AG10803 (cell line): Measurements from ENCODE around the gene KRT81.

Experiments used
- DNase-seq: peaks from one replicate; pipeline ENCODE4 v3.0.0; 2010; ENCODE audit warnings: low read depth
- H3K4me3 ChIP-seq: 2 replicates; pipeline ENCODE4 v1.5.1; 2011; ENCODE audit warnings: mild to moderate bottlenecking, low read length, control low read depth
- CTCF ChIP-seq: conservative IDR thresholded peaks from 2 replicates; pipeline ENCODE4 v1.5.1; 2011; ENCODE audit warnings: mild to moderate bottlenecking, low read length, control low read depth, inconsistent platforms

Gene KRT81

DNA sequence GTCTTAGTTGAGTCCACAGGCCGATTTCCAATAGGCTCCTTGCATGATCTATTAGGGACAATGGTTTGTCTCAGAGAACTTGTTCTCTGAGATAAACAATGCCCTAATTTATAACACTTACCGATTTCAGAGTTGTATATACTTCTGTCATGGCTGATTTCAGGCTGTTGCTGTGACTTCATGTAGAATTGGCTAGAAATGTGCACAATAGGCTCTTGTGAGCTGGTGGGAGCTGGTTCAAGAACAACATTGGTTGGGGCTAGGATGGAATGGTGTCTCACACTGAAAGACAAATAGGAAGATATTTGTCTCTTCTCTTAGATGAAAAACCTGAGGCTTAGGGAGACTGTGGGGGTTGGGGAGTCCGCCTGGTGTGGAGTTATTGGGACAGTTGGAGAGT, 23.6 kb downstream of the KRT81 start:
- H3K4me3 ChIP-seq: no peak overlapping the region
- TF ChIP-seq CTCF: no peak
- no peak for DNase-seq

DNA sequence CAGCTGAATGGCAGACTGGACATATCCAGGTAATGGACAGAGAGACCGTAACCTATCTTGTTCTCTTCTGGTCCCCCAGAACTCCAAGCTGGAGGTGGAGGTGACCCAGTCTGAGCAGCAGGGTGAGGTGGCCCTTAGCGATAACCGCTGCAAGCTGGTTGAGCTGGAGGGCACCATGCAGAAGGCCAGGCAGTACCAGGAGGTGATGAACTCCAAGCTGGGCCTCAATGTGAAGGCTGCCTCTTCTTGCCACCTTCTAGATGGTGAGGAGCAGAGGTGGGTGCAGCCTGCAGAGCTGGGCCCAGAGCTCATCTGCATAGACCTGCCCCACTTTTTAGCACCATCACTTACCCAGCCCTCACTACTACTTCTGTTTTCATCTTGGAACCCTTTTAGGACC, 24.1 kb downstream of the KRT81 start:
- no peak for DNase-seq
- no peak for TF ChIP-seq CTCF
- H3K4me3 ChIP-seq: no peak overlapping the region

DNA sequence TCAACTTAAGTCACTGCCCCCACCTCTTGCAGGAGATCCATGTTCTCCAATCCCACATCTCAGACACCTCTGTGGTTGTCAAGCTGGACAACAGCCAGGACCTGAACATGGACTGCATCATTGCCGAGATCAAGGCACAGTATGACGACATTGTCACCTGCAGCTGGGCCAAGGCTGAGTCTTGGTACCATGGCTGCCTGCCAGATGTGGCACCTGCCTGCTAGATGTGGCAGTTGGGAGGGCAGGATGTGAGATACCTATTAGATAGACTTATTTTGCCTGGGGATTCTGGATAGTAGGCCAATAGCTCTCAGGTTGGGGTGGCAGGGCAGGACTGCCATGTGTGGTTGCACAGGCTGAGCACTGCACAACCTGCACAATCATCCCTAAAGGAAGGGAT, 24.8 kb downstream of the KRT81 start:
- DNase-seq: no peak
- no peak for TF ChIP-seq CTCF
- no peak overlapping the region for H3K4me3 ChIP-seq

DNA sequence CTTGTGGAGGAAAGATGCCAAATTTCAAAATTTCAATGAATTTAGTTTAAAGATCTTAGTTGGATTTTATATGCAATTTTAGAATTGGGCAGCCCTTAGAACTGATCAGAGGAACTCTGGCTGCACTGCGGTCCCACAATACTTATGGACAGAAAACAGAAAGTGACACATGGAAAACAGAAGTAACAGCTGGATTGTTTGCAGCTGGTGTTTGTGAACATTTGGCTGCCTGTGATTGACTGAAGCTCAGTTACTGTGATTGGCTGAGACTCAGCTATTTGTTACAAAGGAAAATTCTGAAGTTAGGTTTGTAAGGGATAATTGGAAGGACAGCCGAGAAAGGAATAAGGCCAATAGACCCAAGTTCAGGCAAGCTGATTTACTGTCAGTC, 26.9 kb downstream of the KRT81 start:
- H3K4me3 ChIP-seq: no peak overlapping the region
- TF ChIP-seq CTCF: no peak
- no peak for DNase-seq

DNA sequence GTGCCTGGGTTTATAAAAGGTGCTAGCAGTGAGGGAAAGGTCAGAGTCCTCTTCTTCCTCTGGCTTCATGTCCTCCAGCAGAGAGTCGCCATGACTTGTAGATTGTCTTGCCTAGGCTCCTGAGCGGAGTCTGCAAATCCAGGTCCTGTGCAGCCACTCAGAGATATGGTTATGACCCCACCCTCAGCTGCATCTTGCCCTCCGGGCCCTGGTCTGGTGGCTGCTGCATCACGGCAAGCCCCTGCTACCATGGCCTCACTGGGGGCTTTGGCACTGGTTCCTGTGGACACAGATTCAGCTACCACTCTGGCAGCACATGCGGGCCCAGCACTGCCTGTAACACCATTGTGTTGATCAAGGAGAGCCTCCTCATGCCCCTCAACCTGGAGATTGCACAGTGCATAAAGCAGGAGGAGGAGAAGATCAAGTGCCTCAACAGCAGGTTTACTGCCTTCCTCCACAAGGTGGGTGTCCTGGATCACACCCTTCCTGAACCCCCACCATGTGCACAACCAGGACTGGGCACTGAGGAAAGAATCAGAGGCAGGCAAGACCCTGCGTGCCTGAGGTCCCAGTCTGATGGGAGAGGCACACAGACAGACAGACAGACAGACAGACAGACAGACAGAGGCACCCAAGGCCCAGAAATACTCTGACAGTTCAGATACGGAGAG, 27.4 kb downstream of the KRT81 start:
- no peak for DNase-seq
- no peak overlapping the region for H3K4me3 ChIP-seq
- no peak for TF ChIP-seq CTCF

DNA sequence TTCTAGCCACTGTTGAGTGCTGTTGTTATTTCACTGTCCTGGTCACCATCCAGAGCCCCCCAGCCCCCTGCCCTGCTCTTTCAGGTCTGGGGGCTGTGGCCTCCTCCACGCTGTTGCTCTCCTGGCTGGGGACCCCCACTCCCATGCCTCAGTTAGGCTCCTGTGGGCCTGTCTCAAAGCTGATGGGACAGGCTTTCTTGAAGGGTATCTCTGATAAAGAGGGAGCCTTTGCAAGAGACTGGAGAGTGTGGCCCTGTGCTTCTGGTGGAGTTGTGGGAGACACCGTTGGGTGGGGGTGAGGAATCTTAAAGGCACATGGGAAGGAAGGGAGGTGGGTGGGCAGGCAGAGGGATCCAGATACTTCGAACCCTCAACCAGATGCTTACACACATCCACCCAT, 29.0 kb downstream of the KRT81 start:
- no peak overlapping the region for H3K4me3 ChIP-seq
- DNase-seq: no peak
- no peak for TF ChIP-seq CTCF

GRCh38 chr12:52261208-52261484, 30.2 kb downstream of the KRT81 start:
- DNase-seq: no peak
- no peak overlapping the region for H3K4me3 ChIP-seq
- TF ChIP-seq CTCF: no peak
